Sigmoid colon (tissue), 7 donors: ENCODE results near the gene TMEM213. TPM values are rescaled to one million over a fixed set of nuclear protein-coding genes. Genes with fewer than 3 reads are reported as not detected.

Experiments
- DNase-seq: peaks from one replicate; pipeline ENCODE4 v3.0.0-alpha.2; 2019
- H3K27ac ChIP-seq, 4 donors: fragments of 200-600 bp; sonication (generic); one replicate each; pipeline ENCODE4 v1.5.1; 2016 to 2019; ENCODE audit warnings: mild to moderate bottlenecking in 1 of 4
- H3K27me3 ChIP-seq, 3 donors: fragments of 200-600 bp; sonication (generic); one replicate each; pipeline ENCODE4 v1.5.1; 2019; ENCODE audit warnings: mild to moderate bottlenecking in 1 of 3
- H3K36me3 ChIP-seq, 4 donors: fragments of 200-600 bp; sonication (generic); one replicate each; pipeline ENCODE4 v1.5.1; 2016 to 2019
- H3K4me1 ChIP-seq, 4 donors: fragments of 200-600 bp; sonication (generic); one replicate each; pipeline ENCODE4 v1.5.1; 2017 to 2019
- H3K4me3 ChIP-seq, 4 donors: fragments of 200-600 bp; sonication (generic); one replicate each; pipeline ENCODE4 v1.5.1; 2017 to 2019; ENCODE audit warnings: mild to moderate bottlenecking in 2 of 4, moderate library complexity in 1 of 4
- H3K9me3 ChIP-seq, 4 donors: fragments of 200-600 bp in 3 of 4; sonication (generic) in 3 of 4; one replicate each; pipeline versions ENCODE4 v1.5.1 to v1.6.1; 2013 to 2019
- EP300 ChIP-seq, 4 donors: sonication (generic); formaldehyde crosslinking; IDR thresholded peaks; one replicate each; pipeline ENCODE4 v1.6.1; 2017; ENCODE audit warnings: antibody characterized with exemption in 4 of 4
- POLR2A ChIP-seq, 2 donors: fragments of 450-650 bp; IDR thresholded peaks; one replicate each; pipeline ENCODE4 v1.6.1; 2016; ENCODE audit warnings: antibody characterized with exemption in 2 of 2, mild to moderate bottlenecking in 2 of 2, moderate library complexity in 2 of 2
- POLR2AphosphoS5 ChIP-seq, 4 donors: sonication (generic); formaldehyde crosslinking; IDR thresholded peaks; one replicate each; pipeline ENCODE4 v1.6.1; 2017; ENCODE audit warnings: antibody characterized with exemption in 4 of 4
- WGBS, 2 donors: extraction: QIAGEN DNeasy Blood & Tissue Kit; methylation state at CpG; one replicate each; pipeline ENCODE4 v1.1.7; 2013; 5-methylcytosine and 5-hydroxymethylcytosine counted together
- intact Hi-C: fragments of 100-400 bp; cut with DNase I; formaldehyde crosslinking; loops from one replicate; pipeline ENCODE4 v1.15.1; 2023
- polyA plus RNA-seq, 3 donors: library from polyadenylated mRNA; stranded (reverse); fragments of 200-250 nt; gene quantifications; one replicate each; pipeline ENCODE4 v1.2.3, GENCODE V29; 2013
- total RNA-seq, 4 donors: library from RNA; depleted of rRNA; stranded (reverse); fragments of >200 nt; gene quantifications; one replicate each; pipeline ENCODE4 v1.1.0, GENCODE V29; 2016
- TF ChIP-seq, protein P1 (sequence below), 4 experiments: fragments of 450-650 bp in 3 of 4; fragments of 200-600 bp in 1 of 4; IDR thresholded peaks; one replicate each; pipeline ENCODE4 v1.5.1; 2016 to 2019; ENCODE audit warnings: antibody characterized with exemption in 4 of 4, mild to moderate bottlenecking in 3 of 4, moderate library complexity in 2 of 4
- donor health status: healthy with polysubstance abuse.
- donor health status: Bipolar disorder and iron deficiency.
- donor health status: healthy.

The TMEM213 gene
- total and polyA plus RNA-seq, 7 donors = 0.01 TPM; not detected in 6

DNA sequence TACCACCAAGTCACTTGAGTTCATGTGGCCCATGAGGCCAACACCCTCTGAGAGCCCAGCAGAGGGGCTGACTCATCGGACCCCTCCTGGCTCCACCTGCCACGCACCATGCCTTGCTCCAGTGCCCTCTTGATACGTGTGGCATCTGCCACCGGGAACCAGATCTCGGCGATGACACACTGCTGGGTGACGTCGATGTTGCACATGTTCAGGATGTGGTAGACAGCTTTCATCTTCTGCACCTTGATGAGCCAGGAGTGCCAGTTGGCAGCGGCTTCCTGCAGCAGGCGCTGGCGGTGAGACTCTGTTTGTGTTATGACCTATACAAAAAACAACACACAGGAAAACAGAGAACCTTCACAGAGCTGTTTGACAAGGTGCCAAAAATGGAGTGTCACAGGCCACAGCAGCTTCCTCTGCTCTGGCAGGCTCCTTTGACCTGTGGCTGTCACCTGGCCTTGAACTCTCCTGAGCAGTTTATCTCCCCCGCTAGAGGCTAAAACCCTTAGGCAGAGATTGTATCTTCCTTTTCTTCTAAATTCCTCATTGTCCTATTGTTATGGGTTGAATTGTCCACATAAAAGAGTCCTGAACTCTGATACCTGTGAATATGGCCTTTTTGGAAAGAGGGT, 45.2 kb upstream of the TMEM213 start:
- Histone ChIP-seq H3K4me1 (no peaks in the 10 kb centered on the region), H3K36me3 (no peaks in the 10 kb centered on the region), H3K9me3 (no peaks in the 10 kb centered on the region), H3K4me3 (no peak overlapping the region), H3K27ac (no peak overlapping the region), H3K27me3 (no peaks in the 10 kb centered on the region)
- 23 to 43% methylated on average over 12 of the region's 12 CpGs for WGBS, 2 donors
- intact Hi-C loops = no loop called here
- TF ChIP-seq POLR2AphosphoS5 (IDR thresholded peaks at IDR 0.05) (no peak), EP300 (IDR thresholded peaks at IDR 0.05) (no peak), POLR2A (IDR thresholded peaks at IDR 0.05) (no peak)
- TF ChIP-seq, protein P1, sequence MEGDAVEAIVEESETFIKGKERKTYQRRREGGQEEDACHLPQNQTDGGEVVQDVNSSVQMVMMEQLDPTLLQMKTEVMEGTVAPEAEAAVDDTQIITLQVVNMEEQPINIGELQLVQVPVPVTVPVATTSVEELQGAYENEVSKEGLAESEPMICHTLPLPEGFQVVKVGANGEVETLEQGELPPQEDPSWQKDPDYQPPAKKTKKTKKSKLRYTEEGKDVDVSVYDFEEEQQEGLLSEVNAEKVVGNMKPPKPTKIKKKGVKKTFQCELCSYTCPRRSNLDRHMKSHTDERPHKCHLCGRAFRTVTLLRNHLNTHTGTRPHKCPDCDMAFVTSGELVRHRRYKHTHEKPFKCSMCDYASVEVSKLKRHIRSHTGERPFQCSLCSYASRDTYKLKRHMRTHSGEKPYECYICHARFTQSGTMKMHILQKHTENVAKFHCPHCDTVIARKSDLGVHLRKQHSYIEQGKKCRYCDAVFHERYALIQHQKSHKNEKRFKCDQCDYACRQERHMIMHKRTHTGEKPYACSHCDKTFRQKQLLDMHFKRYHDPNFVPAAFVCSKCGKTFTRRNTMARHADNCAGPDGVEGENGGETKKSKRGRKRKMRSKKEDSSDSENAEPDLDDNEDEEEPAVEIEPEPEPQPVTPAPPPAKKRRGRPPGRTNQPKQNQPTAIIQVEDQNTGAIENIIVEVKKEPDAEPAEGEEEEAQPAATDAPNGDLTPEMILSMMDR (IDR thresholded peaks at IDR 0.05) = no peak
- no peak for DNase-seq

DNA sequence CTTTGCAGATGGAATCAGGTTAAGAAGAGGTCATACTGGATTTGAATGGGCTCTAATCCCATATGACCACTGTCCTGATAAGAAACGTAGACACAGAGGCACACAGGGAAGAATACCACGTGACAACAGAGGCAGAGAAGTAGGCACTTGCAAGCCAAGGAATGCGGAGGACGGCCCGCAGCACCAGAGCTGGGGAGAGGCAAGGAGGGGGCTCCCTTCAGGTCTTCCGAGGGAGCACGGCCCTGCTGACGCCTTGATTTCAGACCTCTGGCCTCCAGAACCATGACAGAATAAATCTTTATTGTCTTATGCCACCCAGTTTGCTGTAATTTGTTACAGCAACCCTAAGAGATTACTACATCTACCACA, 44.7 kb upstream of the TMEM213 start:
- intact Hi-C loops = no loop called here
- Histone ChIP-seq H3K4me1 (no peaks in the 10 kb centered on the region), H3K4me3 (no peak overlapping the region), H3K9me3 (no peaks in the 10 kb centered on the region), H3K36me3 (no peaks in the 10 kb centered on the region), H3K27me3 (no peaks in the 10 kb centered on the region), H3K27ac (no peak overlapping the region)
- no peak for DNase-seq
- WGBS, 2 donors = 78 to 80% methylated on average over 8 of the region's 8 CpGs
- TF ChIP-seq POLR2AphosphoS5 (IDR thresholded peaks at IDR 0.05) (no peak), EP300 (IDR thresholded peaks at IDR 0.05) (no peak), POLR2A (IDR thresholded peaks at IDR 0.05) (no peak)
- TF ChIP-seq, protein P1 (IDR thresholded peaks at IDR 0.05) = no peak

DNA sequence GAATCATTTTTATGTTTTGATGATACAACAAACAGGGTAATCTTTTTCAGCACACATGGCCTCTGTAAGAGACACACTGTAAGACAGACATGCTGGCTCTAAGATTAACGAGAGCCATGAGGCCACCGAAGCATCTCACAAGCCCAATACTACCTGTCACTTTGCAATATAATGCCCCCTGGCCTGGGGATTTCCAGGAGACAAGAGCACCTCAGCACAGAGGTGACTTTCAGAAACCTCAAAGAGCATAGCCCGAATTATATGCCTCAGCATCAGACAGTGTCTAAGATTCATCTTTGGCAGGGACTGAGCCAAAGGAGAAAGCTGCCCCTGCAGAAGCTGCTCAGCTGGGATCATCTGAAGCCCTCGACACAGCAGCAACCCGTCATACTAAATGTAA, 44.2 kb upstream of the TMEM213 start:
- Histone ChIP-seq H3K36me3 (no peaks in the 10 kb centered on the region), H3K27me3 (no peaks in the 10 kb centered on the region), H3K4me1 (no peaks in the 10 kb centered on the region), H3K4me3 (no peak overlapping the region), H3K9me3 (no peaks in the 10 kb centered on the region), H3K27ac (no peak overlapping the region)
- TF ChIP-seq POLR2A (IDR thresholded peaks at IDR 0.05) (no peak), EP300 (IDR thresholded peaks at IDR 0.05) (no peak), POLR2AphosphoS5 (IDR thresholded peaks at IDR 0.05) (no peak)
- TF ChIP-seq, protein P1 (IDR thresholded peaks at IDR 0.05) = no peak
- 66 to 91% methylated on average over 5 of the region's 5 CpGs for WGBS, 2 donors
- intact Hi-C loops = no loop called here
- no peak for DNase-seq

DNA sequence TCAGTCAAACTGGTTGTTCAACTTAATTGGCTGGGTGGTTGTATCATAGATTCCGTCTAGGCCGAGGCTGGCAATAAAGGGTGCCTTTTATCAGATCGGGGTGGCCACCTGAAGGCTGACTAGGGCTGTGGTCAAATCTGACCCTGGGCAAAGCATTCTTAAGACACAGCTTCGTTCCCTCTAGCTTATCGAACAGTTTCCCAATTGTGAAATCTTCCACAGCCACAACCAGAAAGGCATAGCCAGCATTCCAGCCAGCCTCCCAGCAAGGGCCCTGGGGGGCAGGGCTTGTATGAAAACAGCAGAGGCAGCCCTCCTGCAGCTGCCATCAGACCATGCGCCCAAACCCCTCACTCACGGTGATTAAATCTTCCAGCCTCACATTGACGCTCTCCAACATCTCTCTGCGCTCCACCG, 42.5 kb upstream of the TMEM213 start:
- DNase-seq = no peak
- TF ChIP-seq POLR2A (IDR thresholded peaks at IDR 0.05) (no peak), EP300 (IDR thresholded peaks at IDR 0.05) (no peak), POLR2AphosphoS5 (IDR thresholded peaks at IDR 0.05) (no peak)
- TF ChIP-seq, protein P1 (IDR thresholded peaks at IDR 0.05) = no peak
- no peaks in the 10 kb centered on the region for H3K36me3 ChIP-seq

More for the DNA sequence above, 42.5 kb upstream of the TMEM213 start:
- Histone ChIP-seq H3K4me3 (no peak overlapping the region), H3K9me3 (no peaks in the 10 kb centered on the region), H3K27me3 (no peaks in the 10 kb centered on the region), H3K4me1 (no peaks in the 10 kb centered on the region), H3K27ac (no peak overlapping the region)
- whole genome bisulfite sequencing, 2 donors = 65 to 86% methylated on average over 10 of the region's 10 CpGs
- intact Hi-C loops = no loop called here
